Glutamatergic neuron (in vitro differentiated cells): ENCODE measurements around the gene GSG1L. TPM values are rescaled to one million over a fixed set of nuclear protein-coding genes. Genes with fewer than 3 reads are reported as not detected.

Experiments used
- DNase-seq: peaks from one replicate; pipeline ENCODE4 v3.0.0; 2022
- H3K27ac Mint-ChIP-seq: one replicate; pipeline ENCODE4 v1.8.0; 2020; ENCODE audit warnings: mild to moderate bottlenecking, mixed read lengths, inconsistent platforms; ENCODE audit not compliant: unreplicated experiment
- H3K27me3 Mint-ChIP-seq: one replicate; pipeline ENCODE4 v1.8.0; 2020; ENCODE audit warnings: mild to moderate bottlenecking, moderate library complexity, mixed read lengths, inconsistent platforms; ENCODE audit not compliant: unreplicated experiment
- H3K36me3 Mint-ChIP-seq: one replicate; pipeline ENCODE4 v1.8.0; 2020; ENCODE audit warnings: mild to moderate bottlenecking, mixed read lengths, inconsistent platforms; ENCODE audit not compliant: unreplicated experiment
- H3K4me1 Mint-ChIP-seq: one replicate; pipeline ENCODE4 v1.8.0; 2020; ENCODE audit warnings: mild to moderate bottlenecking, low read depth, mixed read lengths, inconsistent platforms; ENCODE audit not compliant: unreplicated experiment
- H3K4me3 Mint-ChIP-seq: one replicate; pipeline ENCODE4 v1.8.0; 2020; ENCODE audit warnings: mild to moderate bottlenecking, mixed read lengths, inconsistent platforms; ENCODE audit not compliant: unreplicated experiment
- H3K9me3 Mint-ChIP-seq: one replicate; pipeline ENCODE4 v1.8.0; 2020; ENCODE audit warnings: mild to moderate bottlenecking, moderate library complexity, mixed read lengths, inconsistent platforms; ENCODE audit not compliant: unreplicated experiment
- total RNA-seq: library from RNA; stranded (reverse); fragmentation: NEBNext Ultra II Directional; extraction: Animal tissue kit (Norgen Biotek cat#: 25700); gene quantifications from one replicate; pipeline ENCODE4 v1.2.1, GENCODE V29; 2021; ENCODE audit not compliant: unreplicated experiment
- TF ChIP-seq, protein P1 (sequence below): fragments of 200-600 bp; sonication (generic); IDR thresholded peaks from one replicate; pipeline ENCODE4 v1.5.0; 2021; ENCODE audit not compliant: partially characterized antibody, unreplicated experiment

GSG1L gene
- total RNA-seq, 1 donor from 2014 or later, result 0.91 TPM

DNA sequence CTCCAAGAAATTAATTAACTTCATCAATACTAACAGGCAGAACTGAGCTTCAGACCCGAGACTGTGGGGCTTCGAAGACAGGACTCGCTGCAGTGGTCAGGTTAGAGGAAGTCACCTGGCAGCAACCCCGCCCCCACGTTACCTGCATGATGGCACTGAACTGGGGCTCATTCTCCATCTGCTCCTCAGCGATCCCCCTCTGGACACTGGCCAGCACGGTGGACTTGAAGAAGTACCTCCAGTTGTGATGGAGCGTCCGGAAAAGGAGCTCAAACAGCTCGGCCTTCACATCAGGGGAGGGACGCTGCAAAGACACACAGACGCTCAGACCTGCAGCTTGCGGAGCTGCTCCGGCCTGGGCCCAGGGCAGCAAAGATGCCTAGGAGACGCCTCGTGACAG, 40.9 kb upstream of the GSG1L start:
- H3K4me1 Mint-ChIP-seq, result no peaks in the 10 kb centered on the region
- DNase-seq, result no peak
- TF ChIP-seq, protein P1, sequence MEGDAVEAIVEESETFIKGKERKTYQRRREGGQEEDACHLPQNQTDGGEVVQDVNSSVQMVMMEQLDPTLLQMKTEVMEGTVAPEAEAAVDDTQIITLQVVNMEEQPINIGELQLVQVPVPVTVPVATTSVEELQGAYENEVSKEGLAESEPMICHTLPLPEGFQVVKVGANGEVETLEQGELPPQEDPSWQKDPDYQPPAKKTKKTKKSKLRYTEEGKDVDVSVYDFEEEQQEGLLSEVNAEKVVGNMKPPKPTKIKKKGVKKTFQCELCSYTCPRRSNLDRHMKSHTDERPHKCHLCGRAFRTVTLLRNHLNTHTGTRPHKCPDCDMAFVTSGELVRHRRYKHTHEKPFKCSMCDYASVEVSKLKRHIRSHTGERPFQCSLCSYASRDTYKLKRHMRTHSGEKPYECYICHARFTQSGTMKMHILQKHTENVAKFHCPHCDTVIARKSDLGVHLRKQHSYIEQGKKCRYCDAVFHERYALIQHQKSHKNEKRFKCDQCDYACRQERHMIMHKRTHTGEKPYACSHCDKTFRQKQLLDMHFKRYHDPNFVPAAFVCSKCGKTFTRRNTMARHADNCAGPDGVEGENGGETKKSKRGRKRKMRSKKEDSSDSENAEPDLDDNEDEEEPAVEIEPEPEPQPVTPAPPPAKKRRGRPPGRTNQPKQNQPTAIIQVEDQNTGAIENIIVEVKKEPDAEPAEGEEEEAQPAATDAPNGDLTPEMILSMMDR, result no peak
- H3K27ac Mint-ChIP-seq, result no peak overlapping the region
- peaks cover 5% of the 10 kb centered on the region for H3K36me3 Mint-ChIP-seq
- no peak overlapping the region for H3K4me3 Mint-ChIP-seq
- no peaks in the 10 kb centered on the region for H3K27me3 Mint-ChIP-seq
- peaks cover 2% of the 10 kb centered on the region for H3K9me3 Mint-ChIP-seq

GRCh38 chr16:28103516-28104170, 40.1 kb upstream of the GSG1L start:
- Mint-ChIP-seq H3K36me3 (peaks cover 5% of the 10 kb centered on the region), H3K9me3 (peaks cover 2% of the 10 kb centered on the region), H3K27me3 (no peaks in the 10 kb centered on the region), H3K4me3 (no peak overlapping the region), H3K27ac (no peak overlapping the region), H3K4me1 (no peaks in the 10 kb centered on the region)
- TF ChIP-seq, protein P1, result no peak
- no peak for DNase-seq

DNA sequence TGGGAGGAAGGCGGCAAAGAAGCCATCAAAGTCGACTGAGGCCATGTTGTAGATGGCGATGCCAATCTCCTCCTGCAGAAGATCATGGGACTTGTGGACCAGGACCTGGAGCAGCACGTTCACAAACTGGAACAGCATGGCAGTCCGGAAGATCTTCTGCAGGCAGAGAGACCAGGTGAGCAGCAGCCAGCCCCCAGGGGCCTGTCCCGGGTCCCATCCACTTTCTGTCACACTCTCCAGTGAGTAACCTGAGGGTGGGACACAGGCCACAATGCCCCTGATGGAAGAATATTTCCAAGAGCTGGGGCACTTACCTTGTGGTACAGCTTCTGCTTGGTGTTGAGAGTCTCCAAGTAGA, 38.0 kb upstream of the GSG1L start:
- Mint-ChIP-seq H3K27ac (no peak overlapping the region), H3K36me3 (peaks cover 5% of the 10 kb centered on the region), H3K27me3 (peaks cover 2% of the 10 kb centered on the region), H3K4me1 (no peaks in the 10 kb centered on the region), H3K4me3 (no peak overlapping the region), H3K9me3 (peaks cover 7% of the 10 kb centered on the region)
- no peak for DNase-seq
- TF ChIP-seq, protein P1, result no peak

DNA sequence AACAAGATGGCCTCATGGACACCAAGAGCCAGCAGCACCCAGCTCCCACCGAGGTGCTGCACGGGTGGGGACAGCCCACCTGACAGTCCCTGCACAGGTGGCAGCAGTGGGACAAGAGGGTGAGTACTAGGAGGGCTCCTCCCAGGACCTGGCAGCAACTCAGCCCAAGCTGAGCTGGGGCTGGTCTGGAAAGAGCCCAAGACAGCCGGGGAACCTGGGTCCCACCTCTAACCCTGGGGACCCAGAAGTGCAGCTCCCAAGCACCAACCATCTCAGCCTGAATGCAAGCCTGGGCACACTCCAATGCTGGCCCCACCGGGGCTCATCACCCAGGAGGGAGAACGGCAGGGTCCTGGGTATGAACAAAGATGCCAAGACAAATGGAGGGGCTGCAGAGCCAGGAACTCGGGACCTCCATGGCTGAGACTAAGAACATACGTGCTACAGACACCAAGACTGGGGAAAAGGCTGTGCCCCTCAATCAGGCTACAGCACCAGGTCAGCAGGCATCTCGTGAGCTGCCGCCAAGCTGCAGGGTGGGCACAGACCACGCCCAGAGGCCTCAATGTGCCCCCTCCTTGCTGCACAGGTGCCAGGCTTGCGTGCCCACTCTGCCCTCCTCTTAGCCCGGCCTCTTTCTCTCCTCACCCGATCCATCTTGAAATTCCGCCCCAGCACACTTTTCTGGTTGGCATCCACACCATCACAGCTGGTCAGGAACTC, 37.5 kb upstream of the GSG1L start:
- Mint-ChIP-seq H3K4me1 (no peaks in the 10 kb centered on the region), H3K9me3 (peaks cover 7% of the 10 kb centered on the region), H3K27ac (no peak overlapping the region), H3K36me3 (peaks cover 5% of the 10 kb centered on the region), H3K4me3 (no peak overlapping the region), H3K27me3 (peaks cover 2% of the 10 kb centered on the region)
- TF ChIP-seq, protein P1, result no peak
- DNase-seq, result peak; percentile 2
